Central memory CD4-positive, alpha-beta T cell (primary cell): ENCODE measurements around the gene C15orf61.

Source experiments
- DNase-seq: peaks from one replicate; pipeline ENCODE4 v3.0.0; 2022

The C15orf61 gene

GRCh38 chr15:67515090-67515489 lies 5.8 kb upstream of the C15orf61 start:
- no peak for DNase-seq

GRCh38 chr15:67515557-67515956 lies 5.4 kb upstream of the C15orf61 start:
- DNase-seq, result no peak

- DNase-seq, result no peak
Measured at GRCh38 chr15:67520321-67521028, 456 bp upstream of the C15orf61 start.

- no peak for DNase-seq
Measured at GRCh38 chr15:67521783-67522568, 1.0 kb downstream of the C15orf61 start.

- no peak for DNase-seq
Measured at GRCh38 chr15:67523330-67523729, 2.4 kb downstream of the C15orf61 start.

GRCh38 chr15:67524235-67524634 lies 3.3 kb downstream of the C15orf61 start:
- no peak for DNase-seq

- no peak for DNase-seq
Measured at GRCh38 chr15:67528513-67528912, 7.6 kb downstream of the C15orf61 start.

GRCh38 chr15:67531379-67531914 lies 10.5 kb downstream of the C15orf61 start:
- DNase-seq, result no peak

- no peak for DNase-seq
Measured at GRCh38 chr15:67533873-67534272, 12.9 kb downstream of the C15orf61 start.

- no peak for DNase-seq
Measured at GRCh38 chr15:67534360-67534759, 13.4 kb downstream of the C15orf61 start.

GRCh38 chr15:67537771-67538170 lies 16.8 kb downstream of the C15orf61 start:
- no peak for DNase-seq

- DNase-seq, result peak; percentile 80
Measured at GRCh38 chr15:67542420-67543347, 21.8 kb downstream of the C15orf61 start, which contains the start of gene MAP2K5. Gene MAP2K5 (plus strand): TSS chr15:67542703. CDS start chr15:67543336, 633 bp downstream.

GRCh38 chr15:67543348-67543718 lies 22.4 kb downstream of the C15orf61 start:
- no peak for DNase-seq

- DNase-seq, result no peak
Measured at GRCh38 chr15:67544475-67544874, 23.5 kb downstream of the C15orf61 start.

- DNase-seq, result no peak
Measured at GRCh38 chr15:67545864-67546263, 24.9 kb downstream of the C15orf61 start.

- no peak for DNase-seq
Measured at GRCh38 chr15:67547064-67547463, 26.1 kb downstream of the C15orf61 start.

GRCh38 chr15:67547836-67548235 lies 26.9 kb downstream of the C15orf61 start:
- no peak for DNase-seq

GRCh38 chr15:67548236-67548852 lies 27.4 kb downstream of the C15orf61 start:
- DNase-seq, result no peak

GRCh38 chr15:67548862-67549651 lies 28.1 kb downstream of the C15orf61 start:
- no peak for DNase-seq

GRCh38 chr15:67549736-67550135 lies 28.8 kb downstream of the C15orf61 start:
- DNase-seq, result no peak

- DNase-seq, result no peak
Measured at GRCh38 chr15:67550522-67550921, 29.6 kb downstream of the C15orf61 start.
